HepG2 (cell line): ENCODE data around the gene C3orf70. TPM values are rescaled to one million over a fixed set of nuclear protein-coding genes. Genes with fewer than 3 reads are reported as not detected.

Source experiments
- ATAC-seq: fragments of 200-7000 bp; cut with Tn5 transposase; 3 replicates; pipeline ENCODE4 v1.9.1; 2020; ENCODE audit warnings: mild to moderate bottlenecking, moderate library complexity
- BruUV-seq: library from RNA; stranded (reverse); fragments of 400-500 nt; replicated peaks from 2 replicates; lab custom pipeline; 2021; lab: Mats Ljungman, UMichigan
- CTCF ChIA-PET: fragments of 300-600 bp; formaldehyde crosslinking; extraction: SDS; loops from one replicate; lab custom pipeline; 2021; ENCODE audit warnings: low total read pairs, inconsistent platforms, low intra/inter-chr PET ratio; lab: Yijun Ruan, JAX
- POLR2A ChIA-PET: fragments of 350-600 bp; sonication (Branson Sonifier 250); formaldehyde crosslinking; loops from one replicate; lab custom pipeline; 2020; ENCODE audit warnings: antibody characterized with exemption, inconsistent platforms; lab: Yijun Ruan, JAX
- DNase-seq: peaks from one replicate; pipeline ENCODE4 v3.0.0-alpha.2; 2015; ENCODE audit warnings: low spot score
- FAIRE-seq: peaks from 3 replicates; lab custom pipeline; 2011; peaks lifted over from hg19 to GRCh38; lab: Jason Lieb, UNC
- H2AFZ ChIP-seq: one replicate; pipeline ENCODE4 v1.6.1; 2011; ENCODE audit warnings: low read length, inconsistent platforms
- H3K27ac ChIP-seq: fragments of 300-600 bp; 3 replicates; pipeline ENCODE4 v1.8.0; 2011; ENCODE audit warnings: mixed run types, mild to moderate bottlenecking, mixed read lengths, low read length, inconsistent platforms; ENCODE audit not compliant: insufficient read depth; ENCODE audit errors: extremely low read length
- H3K27me3 ChIP-seq, 2 experiments: fragments of 200-600 bp in 1 of 2; 2 replicates in 1 of 2; 3 replicates in 1 of 2; pipeline versions ENCODE4 v1.6.0 to v1.8.0; 2011; ENCODE audit warnings: low read length in 2 of 2, mild to moderate bottlenecking in 2 of 2, moderate library complexity in 2 of 2, inconsistent platforms in 1 of 2; ENCODE audit not compliant: insufficient read depth in 2 of 2, control insufficient read depth in 1 of 2
- H3K36me3 ChIP-seq, 2 experiments: fragments of 200-600 bp in 1 of 2; replicated peaks in 1 of 2; 2 replicates in 1 of 2; 3 replicates in 1 of 2; pipeline versions ENCODE4 v1.5.1 to v1.8.0; 2011; ENCODE audit warnings: low read length in 2 of 2, inconsistent platforms in 1 of 2; ENCODE audit not compliant: insufficient read depth in 2 of 2, control insufficient read depth in 1 of 2
- H3K4me1 ChIP-seq: 2 replicates; pipeline ENCODE4 v1.5.1; 2012; ENCODE audit warnings: low read length, inconsistent platforms; ENCODE audit not compliant: insufficient read depth
- H3K4me2 ChIP-seq: 2 replicates; pipeline ENCODE4 v1.6.0; 2011; ENCODE audit warnings: low read depth, low read length, inconsistent platforms
- H3K4me3 ChIP-seq, 3 experiments: fragments of 200-600 bp in 1 of 3; sonication (generic), shearing (Covaris generic) in 1 of 3; replicated peaks in 1 of 3; 2 replicates each; pipeline ENCODE4 v1.5.1; 2011 to 2016; ENCODE audit warnings: low read length in 3 of 3, inconsistent platforms in 2 of 3, low read depth in 2 of 3, mild to moderate bottlenecking in 2 of 3, control low read depth in 1 of 3, mixed read lengths in 1 of 3; ENCODE audit not compliant: insufficient read depth in 1 of 3
- H3K79me2 ChIP-seq: one replicate; pipeline ENCODE4 v1.6.1; 2011; ENCODE audit warnings: low read length, inconsistent platforms; ENCODE audit not compliant: insufficient read depth
- H3K9ac ChIP-seq: 2 replicates; pipeline ENCODE4 v1.6.0; 2011; ENCODE audit warnings: mild to moderate bottlenecking, low read depth, low read length, inconsistent platforms; ENCODE audit not compliant: insufficient read depth
- H3K9me3 ChIP-seq: 2 replicates; pipeline ENCODE4 v1.5.1; 2012; ENCODE audit warnings: mild to moderate bottlenecking, low read length
- H4K20me1 ChIP-seq: 2 replicates; pipeline ENCODE4 v1.6.0; 2011; ENCODE audit warnings: inconsistent platforms, mild to moderate bottlenecking, low read length, moderate library complexity; ENCODE audit not compliant: insufficient read depth
- AGO1 ChIP-seq: fragments of 200-400 bp; formaldehyde crosslinking; IDR thresholded peaks from 2 replicates; pipeline ENCODE4 v1.6.1; 2017; ENCODE audit warnings: mild to moderate bottlenecking, low read depth, low read length, moderate library complexity; ENCODE audit not compliant: poor library complexity, severe bottlenecking
- BRCA1 ChIP-seq: sonication (generic); formaldehyde crosslinking; IDR thresholded peaks from 2 replicates; pipeline ENCODE4 v1.4.0; 2020; ENCODE audit warnings: missing genetic modification reagents
- BRF2 ChIP-seq: sonication (generic); formaldehyde crosslinking; IDR thresholded peaks from 2 replicates; pipeline ENCODE4 v1.8.1; 2022; ENCODE audit warnings: mild to moderate bottlenecking, missing genetic modification reagents
- FOXP1 ChIP-seq, 2 experiments: fragments of 450-650 bp in 1 of 2; IDR thresholded peaks; 2 replicates each; pipeline ENCODE4 v1.6.1; 2017 to 2018; ENCODE audit warnings: antibody characterized with exemption in 1 of 2
- MBNL3 ChIP-seq: fragments of 250-450 bp; sonication (Bioruptor Pico); conservative IDR thresholded peaks from 2 replicates; pipeline ENCODE4 v1.8.0; 2022; ENCODE audit warnings: mild to moderate bottlenecking, inconsistent platforms
- MEIS2 ChIP-seq: sonication (generic); formaldehyde crosslinking; IDR thresholded peaks from 2 replicates; pipeline ENCODE4 v1.9.0; 2021; ENCODE audit warnings: mild to moderate bottlenecking, missing genetic modification reagents
- NFRKB ChIP-seq: fragments of 450-650 bp; IDR thresholded peaks from 2 replicates; pipeline ENCODE4 v1.6.1; 2017
- SP4 ChIP-seq: sonication (generic); formaldehyde crosslinking; IDR thresholded peaks from 2 replicates; pipeline ENCODE4 v1.8.1; 2023; ENCODE audit warnings: mild to moderate bottlenecking, missing genetic modification reagents
- XRCC5 ChIP-seq: fragments of 200-400 bp; formaldehyde crosslinking; optimal IDR thresholded peaks from 2 replicates; pipeline ENCODE3; 2017; ENCODE audit warnings: mild to moderate bottlenecking, low read length
- ZFYVE20 ChIP-seq: sonication (generic); formaldehyde crosslinking; IDR thresholded peaks from 2 replicates; pipeline ENCODE4 v1.8.0; 2023; ENCODE audit warnings: low read depth, mild to moderate bottlenecking, moderate library complexity, missing genetic modification reagents, borderline replicate concordance
- ZNF550 ChIP-seq: sonication (generic); formaldehyde crosslinking; IDR thresholded peaks from 2 replicates; pipeline ENCODE4 v1.4.0; 2020; ENCODE audit warnings: mild to moderate bottlenecking, missing genetic modification reagents, borderline replicate concordance
- ZNF598 ChIP-seq: sonication (generic); formaldehyde crosslinking; IDR thresholded peaks from 2 replicates; pipeline ENCODE4 v1.5.1; 2020; ENCODE audit warnings: mild to moderate bottlenecking, missing genetic modification reagents, borderline replicate concordance
- ZNF605 ChIP-seq: sonication (generic); formaldehyde crosslinking; IDR thresholded peaks from 2 replicates; pipeline ENCODE4 v1.8.0; 2022; ENCODE audit warnings: mild to moderate bottlenecking, missing genetic modification reagents
- ZSCAN12 ChIP-seq: sonication (generic); formaldehyde crosslinking; IDR thresholded peaks from 2 replicates; pipeline ENCODE4 v1.9.0; 2021; ENCODE audit warnings: mild to moderate bottlenecking, missing genetic modification reagents
- WGBS: methylation state at CpG from one replicate; pipeline ENCODE4 v1.1.6; 2017; ENCODE audit warnings: low lambda C conversion rate; 5-methylcytosine and 5-hydroxymethylcytosine counted together
- in situ Hi-C: cut with HindIII; loops from 2 replicates; pipeline ENCODE4 v1.10.0; 2017; ENCODE audit warnings: low pct_unique_long_range_greater_than_20kb; ENCODE audit not compliant: extremely low pct_ligation_motif_present
- intact Hi-C: fragments of 100-400 bp; cut with micrococcal nuclease; formaldehyde crosslinking; loops from one replicate; pipeline ENCODE4 v1.10.0; 2022; ENCODE audit not compliant: unreplicated experiment
- polyA plus RNA-seq, 8 experiments: library from polyadenylated mRNA; depleted of rRNA in 3 of 8; stranded (reverse) in 7 of 8; unstranded in 1 of 8; fragments of >200 nt; fragmentation: Illumina TruSeq in 4 of 8; extraction: Trizol in 4 of 8; gene quantifications; 2 replicates each; pipeline versions ENCODE4 v1.2.1 to v1.2.3, GENCODE V29; 2011 to 2016; ENCODE audit warnings: low read depth in 4 of 8, missing spikeins in 1 of 8, mixed read lengths in 1 of 8; ENCODE audit not compliant: insufficient read depth in 1 of 8
- total RNA-seq, 5 experiments: library from RNA; depleted of rRNA; stranded (reverse); fragments of >200 nt; fragmentation: Illumina TruSeq; extraction: Trizol; gene quantifications; 2 replicates each; pipeline ENCODE4 v1.2.3, GENCODE V29; 2016; ENCODE audit warnings: low read depth in 1 of 5
- TF ChIP-seq, protein P1 (sequence below): sonication (generic); formaldehyde crosslinking; IDR thresholded peaks from 2 replicates; pipeline ENCODE4 v1.8.1; 2023; ENCODE audit warnings: missing genetic modification reagents, inconsistent platforms, borderline replicate concordance

The C3orf70 gene
- total and polyA plus RNA-seq, 2 of the 13 experiments (the other 11 are each of a cell fraction or from before 2014, with no cell fraction given), result 0.79 to 2.4 TPM

DNA sequence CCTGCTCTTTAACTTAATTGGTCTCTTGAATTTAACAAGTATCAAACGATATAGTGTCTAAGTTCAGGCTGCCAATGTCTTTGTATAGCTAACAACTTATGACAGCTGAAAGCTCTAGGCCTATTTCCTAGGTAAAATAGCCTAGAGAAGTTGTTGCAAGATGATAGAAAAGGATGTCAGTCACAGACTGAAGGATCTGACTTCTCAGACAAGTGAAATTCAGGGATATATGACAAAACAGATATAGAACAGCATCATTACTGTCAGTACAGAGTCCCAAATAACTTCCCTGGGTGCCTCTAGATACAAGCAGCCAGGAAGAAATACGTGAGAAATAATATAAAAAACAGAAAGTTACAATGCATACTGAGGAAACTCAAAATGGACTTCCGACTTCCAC lies 26.7 kb downstream of the C3orf70 start:
- H3K4me2 ChIP-seq, result no peak overlapping the region
- no peak overlapping the region for H3K27ac ChIP-seq
- H3K9ac ChIP-seq, result no peak overlapping the region
- FAIRE-seq (no peak), ATAC-seq (no peak), DNase-seq (no peak)
- H4K20me1 ChIP-seq, result no peaks in the 10 kb centered on the region
- peaks cover 13% of the 10 kb centered on the region for H3K4me1 ChIP-seq
- TF ChIP-seq NFRKB (no peak), BRCA1 (CRISPR knock-in tag) (no peak), MBNL3 (CRISPR knock-in tag) (no peak), ZNF598 (CRISPR knock-in tag) (no peak), AGO1 (no peak), MEIS2 (CRISPR knock-in tag) (no peak), FOXP1 (IDR thresholded peaks at IDR 0.05) (no peak), FOXP1 (CRISPR knock-in tag; IDR thresholded peaks at IDR 0.05) (no peak), ZSCAN12 (CRISPR knock-in tag) (no peak), ZNF550 (CRISPR knock-in tag) (no peak), XRCC5 (no peak), ZFYVE20 (no peak), ZNF605 (CRISPR knock-in tag) (no peak), BRF2 (CRISPR knock-in tag) (no peak), SP4 (CRISPR knock-in tag) (no peak)
- TF ChIP-seq, protein P1, sequence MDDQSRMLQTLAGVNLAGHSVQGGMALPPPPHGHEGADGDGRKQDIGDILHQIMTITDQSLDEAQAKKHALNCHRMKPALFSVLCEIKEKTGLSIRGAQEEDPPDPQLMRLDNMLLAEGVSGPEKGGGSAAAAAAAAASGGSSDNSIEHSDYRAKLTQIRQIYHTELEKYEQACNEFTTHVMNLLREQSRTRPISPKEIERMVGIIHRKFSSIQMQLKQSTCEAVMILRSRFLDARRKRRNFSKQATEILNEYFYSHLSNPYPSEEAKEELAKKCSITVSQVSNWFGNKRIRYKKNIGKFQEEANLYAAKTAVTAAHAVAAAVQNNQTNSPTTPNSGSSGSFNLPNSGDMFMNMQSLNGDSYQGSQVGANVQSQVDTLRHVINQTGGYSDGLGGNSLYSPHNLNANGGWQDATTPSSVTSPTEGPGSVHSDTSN (CRISPR knock-in tag), result no peak
- H3K9me3 ChIP-seq, result no peaks in the 10 kb centered on the region
- ChIA-PET POLR2A (no interaction called here), CTCF (no interaction called here)
- no peaks in the 10 kb centered on the region for H3K79me2 ChIP-seq
- H3K27me3 ChIP-seq, result no peaks in the 10 kb centered on the region; a peak in 1 of 5 replicates
- in situ Hi-C loops, result no loop called here
- WGBS, result 45% methylated on average over 3 of the region's 3 CpGs
- H3K4me3 ChIP-seq, result no peak overlapping the region
- intact Hi-C loops, result no loop called here
- no peaks in the 10 kb centered on the region for H3K36me3 ChIP-seq
- no peak overlapping the region for H2AFZ ChIP-seq
- BruUV-seq, result no TSS peak
